NCI-H1092 treated with DMSO at 0.1 percent for 48 hours (cell line): ENCODE measurements around the gene CLDN20.
"Not testable (repeated sequence)": the region's sequence is repeated elsewhere in the genome, so short reads cannot be mapped to it uniquely, and the experiment has no call there.

Experiments
- DNase-seq: peaks from one replicate; lab custom pipeline; 2025; lab: John Stamatoyannopoulos, UW

Gene CLDN20

GRCh38 chr6:155263373-155264063, at the start of gene CLDN20:
Gene CLDN20, plus strand, starts transcription at chr6:155264013. Its CDS starts 11,707 bp downstream, at chr6:155275720.
- DNase-seq = no peak

DNA sequence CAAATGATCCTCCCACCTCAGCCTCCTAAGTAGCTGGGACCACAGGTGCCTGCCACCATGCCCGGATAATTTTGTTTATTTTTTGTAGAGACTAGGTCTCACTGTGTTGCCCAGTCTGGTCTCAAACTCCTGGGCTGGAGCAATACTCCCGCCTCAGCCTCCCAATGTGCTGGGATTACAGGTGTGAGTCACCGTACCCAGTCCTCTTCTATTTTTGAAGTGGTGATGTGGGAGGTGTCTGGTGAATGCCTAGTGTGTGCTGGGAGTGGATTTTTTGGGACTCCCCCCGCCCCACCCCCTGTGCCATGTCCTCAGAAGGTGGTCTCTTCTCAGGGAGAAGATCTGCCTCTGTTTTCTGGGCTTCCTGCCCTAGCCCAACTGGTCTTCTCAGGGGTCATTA, 47.9 kb upstream of the CLDN20 start:
- DNase-seq = no peak

- peak; percentile 68 for DNase-seq
Measured at GRCh38 chr6:155216312-155217046, 47.3 kb upstream of the CLDN20 start.

- DNase-seq = not testable (repeated sequence)
Measured at GRCh38 chr6:155218711-155219110, 45.1 kb upstream of the CLDN20 start.

DNA sequence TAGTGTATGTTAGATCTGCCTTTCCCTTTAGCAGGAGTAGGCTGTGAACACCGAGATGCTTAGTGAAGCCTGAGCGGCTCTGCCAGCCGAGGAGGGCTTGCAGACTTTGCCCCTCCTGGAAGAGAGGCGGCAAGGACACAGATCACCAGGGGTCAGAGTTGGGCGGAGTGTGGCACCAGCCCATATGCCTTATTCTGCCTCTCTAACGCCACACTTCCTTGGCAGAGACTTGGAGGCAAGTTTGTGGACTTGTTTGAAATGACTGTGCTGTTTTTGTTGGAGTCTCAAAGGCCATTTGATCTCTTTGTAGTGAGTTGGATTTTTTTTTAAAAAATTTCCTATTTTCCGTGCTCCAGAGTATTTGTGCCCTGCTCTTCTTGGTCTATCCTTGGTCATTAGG, 44.5 kb upstream of the CLDN20 start:
- DNase-seq = no peak

- DNase-seq = peak; percentile 52
Measured at GRCh38 chr6:155219858-155220301, 43.9 kb upstream of the CLDN20 start.

DNA sequence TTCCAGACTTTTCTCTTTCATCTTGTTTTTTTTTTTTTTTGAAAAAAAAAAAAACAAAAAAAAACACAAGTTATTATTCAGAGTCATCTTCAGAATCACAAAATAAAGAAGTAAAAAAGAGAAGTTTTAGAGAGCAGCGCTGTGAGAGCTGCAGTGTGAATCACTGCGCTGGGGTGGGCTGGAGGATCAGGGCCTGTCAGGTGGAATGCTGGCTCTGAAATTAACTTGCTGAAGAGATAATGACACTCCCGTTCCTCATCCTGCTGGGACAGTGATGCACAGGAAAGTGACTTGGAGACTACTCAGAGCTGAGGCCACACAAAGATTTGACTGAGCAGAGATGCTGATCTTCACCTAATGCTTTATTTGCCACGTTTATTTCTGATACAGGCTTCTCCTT, 42.7 kb upstream of the CLDN20 start:
- DNase-seq = no peak

GRCh38 chr6:155222506-155222905, 41.3 kb upstream of the CLDN20 start:
- no peak for DNase-seq

DNA sequence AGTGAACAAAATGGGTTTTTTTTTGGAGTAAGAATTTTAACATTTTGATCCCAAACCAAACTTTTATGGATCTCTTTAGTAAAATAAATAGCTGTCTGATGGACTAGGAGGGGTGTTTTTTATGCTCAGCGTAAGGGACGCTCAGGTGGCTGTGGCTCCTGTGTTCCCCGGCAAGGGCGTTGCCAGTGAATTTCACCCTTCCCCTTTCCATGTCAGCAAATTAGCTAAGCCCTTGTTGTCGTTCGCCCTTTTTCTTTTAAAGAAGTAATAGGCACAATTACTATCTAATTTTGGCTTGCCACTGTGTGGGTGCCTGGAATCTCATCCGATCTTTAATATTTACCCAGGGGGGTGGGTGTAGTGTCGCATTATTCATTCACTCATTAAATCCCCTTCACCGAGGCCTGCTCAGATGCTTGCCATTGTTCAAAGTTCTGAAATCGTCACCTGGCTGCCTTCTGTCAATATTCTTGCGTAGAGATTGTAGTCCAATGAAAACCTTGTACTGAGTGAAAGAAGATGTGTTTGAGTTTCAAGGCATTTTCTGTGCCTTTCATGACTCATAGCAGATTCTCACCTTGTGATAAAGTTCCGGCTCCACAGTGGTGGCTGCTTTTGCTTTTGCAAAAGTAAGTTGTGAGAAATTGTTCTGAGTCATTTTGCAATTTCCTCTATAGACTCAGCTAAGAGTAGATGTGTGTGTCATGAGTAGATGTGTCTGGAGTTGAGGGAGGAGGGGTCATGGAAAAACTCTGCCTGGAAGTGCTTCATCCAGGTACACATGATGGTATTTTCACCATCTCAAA, 40.0 kb upstream of the CLDN20 start:
- no peak for DNase-seq

DNA sequence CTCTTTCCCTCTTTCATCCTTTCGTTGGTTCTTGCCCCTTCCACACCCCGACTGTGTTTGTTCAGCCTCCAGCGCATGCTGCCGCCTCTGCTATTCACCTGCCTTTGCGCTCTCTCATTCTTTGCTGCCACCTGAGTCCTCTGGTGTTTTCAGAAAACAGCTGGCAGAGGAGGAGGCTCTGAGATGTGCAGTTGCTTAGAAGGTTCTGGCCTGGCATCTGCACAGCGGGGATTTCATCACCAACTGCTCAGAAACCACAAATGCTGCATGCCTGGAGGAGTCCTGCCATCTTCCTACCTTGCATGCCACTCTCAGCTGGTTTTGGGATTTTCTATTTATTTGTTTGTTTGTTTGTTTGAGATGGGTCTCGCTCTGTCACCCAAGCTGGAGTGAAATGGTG, 39.2 kb upstream of the CLDN20 start:
- DNase-seq = no peak

GRCh38 chr6:155227046-155227445, 36.8 kb upstream of the CLDN20 start:
- no peak for DNase-seq

- no peak for DNase-seq
Measured at GRCh38 chr6:155228546-155229166, 35.2 kb upstream of the CLDN20 start.

GRCh38 chr6:155230975-155231374, 32.8 kb upstream of the CLDN20 start:
- DNase-seq = not testable (repeated sequence)

- DNase-seq = no peak
Measured at GRCh38 chr6:155232848-155233247, 31.0 kb upstream of the CLDN20 start.

DNA sequence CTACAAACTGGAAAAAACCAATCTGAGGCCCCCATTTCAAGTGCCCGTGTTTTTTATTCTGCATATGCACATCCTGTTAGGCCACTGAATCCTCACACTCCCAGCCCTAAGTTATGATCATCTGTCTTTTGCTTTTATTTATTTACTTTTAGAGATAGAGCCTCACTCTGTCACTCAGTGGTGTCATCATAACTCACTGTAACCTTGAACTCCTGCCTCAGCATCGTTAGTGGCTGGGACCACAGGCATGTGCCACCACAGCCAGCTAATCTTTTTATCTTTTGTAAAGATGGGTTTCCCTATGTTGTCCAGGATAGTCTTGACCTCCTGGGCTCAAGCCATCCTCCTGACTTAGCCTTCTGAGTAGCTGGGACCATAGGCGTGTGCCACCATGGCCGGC, 29.6 kb upstream of the CLDN20 start:
- DNase-seq = no peak

DNA sequence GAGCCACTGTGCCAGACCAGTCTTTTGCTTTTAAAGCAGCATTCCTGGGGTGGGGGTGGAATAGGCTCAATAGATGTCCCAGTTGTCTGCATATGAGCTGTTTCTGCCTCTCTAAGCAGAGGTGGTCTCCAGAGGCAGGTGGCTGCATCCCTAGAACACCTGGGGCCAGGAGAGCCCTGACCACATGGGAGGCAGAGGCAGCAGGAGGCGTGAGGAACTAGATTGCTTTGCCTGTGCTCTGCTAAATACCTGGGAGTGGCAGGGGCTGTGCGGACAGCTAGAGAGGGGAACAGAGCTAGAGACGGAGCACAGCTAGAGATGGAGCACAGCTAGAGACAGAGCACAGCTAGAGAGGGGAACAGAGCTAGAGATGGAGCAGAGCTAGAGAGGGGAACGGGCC, 29.1 kb upstream of the CLDN20 start:
- DNase-seq = no peak

DNA sequence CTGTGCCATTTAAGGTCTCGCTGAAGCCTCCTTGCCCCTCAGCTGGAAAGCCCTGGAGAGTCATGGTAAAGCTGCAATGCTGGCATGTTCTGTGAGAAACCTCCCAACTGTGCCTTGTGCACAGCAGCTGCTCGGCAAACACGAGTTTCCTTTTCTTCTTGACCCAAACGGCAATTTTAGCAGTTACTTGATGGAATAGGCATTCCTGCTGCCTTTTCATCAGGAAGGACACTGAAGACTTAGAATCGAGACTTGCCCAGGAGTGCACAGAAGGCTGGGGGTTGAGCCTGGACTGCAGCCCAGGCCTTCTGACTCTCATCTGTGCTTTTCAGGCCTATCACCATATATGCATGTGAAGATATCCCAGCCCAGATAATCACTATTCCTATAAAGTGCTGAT, 28.7 kb upstream of the CLDN20 start:
- DNase-seq = no peak

DNA sequence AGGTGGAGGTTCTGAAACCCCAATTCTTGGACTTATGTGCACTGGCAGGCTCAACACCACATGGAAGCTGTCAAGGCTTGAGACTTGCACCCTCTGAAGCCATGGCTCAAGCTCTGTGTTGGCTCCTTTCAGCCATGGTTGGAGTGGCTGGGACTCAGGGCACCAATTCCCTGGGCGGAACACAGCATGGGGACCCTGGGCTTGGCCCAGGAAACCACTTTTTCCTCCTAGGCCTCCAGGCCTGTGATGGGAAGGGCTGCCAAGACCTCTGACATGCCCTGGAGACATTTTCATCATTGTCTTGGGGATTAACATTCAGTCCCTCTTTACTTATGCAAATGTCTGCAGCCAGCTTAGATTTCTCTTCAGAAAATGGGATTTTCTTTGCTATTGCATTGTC, 26.2 kb upstream of the CLDN20 start:
- DNase-seq = no peak

DNA sequence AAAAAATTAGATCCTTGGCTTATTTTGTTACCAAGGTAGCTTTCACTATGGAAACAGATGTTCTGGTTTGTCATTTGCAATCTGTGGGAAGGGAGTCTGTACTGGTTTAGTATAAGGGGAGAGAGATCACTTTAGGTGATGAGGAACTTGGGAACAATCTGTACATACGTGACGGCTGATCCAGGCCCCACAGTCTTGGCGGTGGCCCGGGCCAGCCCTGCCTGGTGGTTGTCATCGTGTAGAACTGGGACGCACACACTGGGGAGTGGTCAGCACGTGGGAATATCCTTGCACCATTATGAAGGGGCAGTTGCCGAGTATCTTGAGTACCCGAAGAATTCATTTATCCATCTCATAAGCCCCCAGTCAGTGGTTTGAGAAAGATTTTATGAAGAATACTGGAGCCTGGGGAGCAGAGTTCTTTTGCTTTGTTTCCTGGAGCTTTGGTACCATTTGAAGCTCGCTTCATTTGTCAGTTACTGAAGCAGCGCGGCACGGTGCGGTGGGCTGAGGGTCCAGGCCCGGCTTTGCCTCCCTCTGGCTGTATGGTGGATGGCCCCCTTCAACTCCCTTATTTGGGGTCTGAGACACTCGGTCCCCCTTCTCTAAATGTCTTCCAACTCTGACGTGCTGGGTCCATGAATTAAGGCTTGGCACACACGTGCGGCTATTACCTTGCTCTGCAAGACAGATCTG, 22.8 kb upstream of the CLDN20 start:
- no peak for DNase-seq

DNA sequence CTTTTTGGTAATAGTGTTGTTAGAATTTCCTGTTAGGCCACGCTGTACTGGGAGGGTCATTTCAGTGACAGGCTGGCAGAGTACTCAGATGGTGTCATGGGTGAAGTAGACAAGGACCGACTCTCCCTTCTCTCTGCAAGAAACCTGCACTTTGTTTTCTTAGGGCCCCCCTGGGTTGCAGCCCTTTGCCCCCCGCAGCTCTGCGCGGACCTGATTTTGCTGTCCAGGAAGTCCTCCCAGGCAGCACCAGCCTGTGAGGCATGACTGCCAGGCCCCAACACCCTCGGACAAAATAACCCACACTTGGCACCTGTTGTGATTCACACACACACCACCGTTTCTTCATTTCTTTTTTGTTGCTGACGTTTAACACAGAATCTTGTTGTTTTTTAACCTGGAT, 21.8 kb upstream of the CLDN20 start:
- no peak for DNase-seq

- no peak for DNase-seq
Measured at GRCh38 chr6:155244434-155244833, 19.4 kb upstream of the CLDN20 start.

- no peak for DNase-seq
Measured at GRCh38 chr6:155245193-155245592, 18.6 kb upstream of the CLDN20 start.
